H1 (cell line): ENCODE results near the gene TMEM92. TPM values are rescaled to one million over a fixed set of nuclear protein-coding genes. Genes with fewer than 3 reads are reported as not detected.

ENCODE experiments used
- EZH2 ChIP-seq: fragments of 200-600 bp; sonication (generic); IDR thresholded peaks from 2 replicates; pipeline ENCODE4 v1.7.1; 2012; ENCODE audit warnings: low read depth, mild to moderate bottlenecking, moderate library complexity, low read length, inconsistent platforms; ENCODE audit not compliant: severe bottlenecking
- HDAC2 ChIP-seq, 2 experiments: fragments of 300-600 bp in 1 of 2; sonication (generic) in 1 of 2; IDR thresholded peaks; 2 replicates each; pipeline ENCODE4 v1.6.1; 2011 to 2012; ENCODE audit warnings: low read depth in 2 of 2, low read length in 2 of 2, mild to moderate bottlenecking in 2 of 2, moderate library complexity in 2 of 2, borderline replicate concordance in 1 of 2, inconsistent platforms in 1 of 2
- KDM5A ChIP-seq: fragments of 200-600 bp; IDR thresholded peaks from 2 replicates; pipeline ENCODE4 v1.7.1; 2012; ENCODE audit warnings: mild to moderate bottlenecking, low read length, inconsistent platforms, mixed read lengths
- PHF8 ChIP-seq: fragments of 200-600 bp; sonication (generic); conservative IDR thresholded peaks from 2 replicates; pipeline ENCODE4 v1.7.1; 2012; ENCODE audit warnings: low read depth, mild to moderate bottlenecking, inconsistent platforms, low read length, moderate library complexity
- POLR2AphosphoS5 ChIP-seq: IDR thresholded peaks from 2 replicates; pipeline ENCODE4 v1.6.1; 2011; ENCODE audit warnings: low read depth, low read length
- RBBP5 ChIP-seq: IDR thresholded peaks from 2 replicates; pipeline ENCODE4 v1.7.1; 2012; ENCODE audit warnings: low read depth, mild to moderate bottlenecking, inconsistent platforms, low read length, moderate library complexity, borderline replicate concordance
- SIN3A ChIP-seq, 2 experiments: IDR thresholded peaks in 1 of 2; conservative IDR thresholded peaks in 1 of 2; 2 replicates each; pipeline ENCODE4 v1.6.1; 2011 to 2012; ENCODE audit warnings: low read length in 2 of 2, improper control_type of control experiment in 1 of 2, low read depth in 1 of 2, mild to moderate bottlenecking in 1 of 2
- SIX5 ChIP-seq: IDR thresholded peaks from 2 replicates; pipeline ENCODE4 v1.6.1; 2011; ENCODE audit warnings: mild to moderate bottlenecking, low read depth, low read length
- polyA plus RNA-seq, 7 experiments: library from polyadenylated mRNA; depleted of rRNA in 3 of 7; stranded (reverse) in 5 of 7; unstranded in 2 of 7; fragments of >200 nt in 5 of 7; fragments of 200-250 nt in 2 of 7; gene quantifications; 1 replicate in 5 of 7; 2 replicates in 1 of 7; 4 replicates in 1 of 7; pipeline versions ENCODE4 v1.2.1 to v1.2.3, GENCODE V29; 2011 to 2013; ENCODE audit warnings: missing spikeins in 2 of 7, mixed read lengths in 2 of 7
- total RNA-seq: library from RNA; stranded (reverse); fragmentation: NEBNext Ultra II Directional; extraction: Animal tissue kit (Norgen Biotek cat#: 25700); gene quantifications from 2 replicates; pipeline ENCODE4 v1.2.1, GENCODE V29; 2021

Gene TMEM92
- total and polyA plus RNA-seq, 2 of the 8 experiments (the other 6 are each of a cell fraction or from before 2014, with no cell fraction given): 11.9 to 24.8 TPM

- TF ChIP-seq EZH2: no peak
- no peak for TF ChIP-seq SIN3A (conservative IDR thresholded peaks at IDR 0.05 in 1 of 2, IDR thresholded peaks at IDR 0.05 in 1 of 2; ENCODE audit: low read depth in 1 of 2, low read length in 2 of 2)
- TF ChIP-seq KDM5A: no peak
- no peak for TF ChIP-seq SIX5
- TF ChIP-seq HDAC2 (IDR thresholded peaks at IDR 0.05; ENCODE audit: borderline replicate concordance in 1 of 2, low read depth in 2 of 2, low read length in 2 of 2): no peak
- no peak for TF ChIP-seq PHF8
- TF ChIP-seq POLR2AphosphoS5: no peak
- no peak for TF ChIP-seq RBBP5
Observed at GRCh38 chr17:50238601-50239280, 35.5 kb upstream of the TMEM92 start (continued).
